HepG2 (cell line): ENCODE results near the gene IFI35. TPM values are rescaled to one million over a fixed set of nuclear protein-coding genes. Genes with fewer than 3 reads are reported as not detected.

ENCODE experiments used
- ARID3A ChIP-seq: IDR thresholded peaks from 2 replicates; pipeline ENCODE4 v1.6.1; 2012; ENCODE audit warnings: low read depth, low read length, improper control_type of control experiment
- BCL6 ChIP-seq: IDR thresholded peaks from 2 replicates; pipeline ENCODE4 v1.6.1; 2016; ENCODE audit warnings: missing genetic modification reagents, missing compliant biosample characterization
- CBX5 ChIP-seq: sonication (generic); formaldehyde crosslinking; IDR thresholded peaks from 2 replicates; pipeline ENCODE4 v1.4.0; 2020; ENCODE audit warnings: missing genetic modification reagents, borderline replicate concordance
- CREB1 ChIP-seq, 2 experiments: fragments of 450-650 bp in 1 of 2; IDR thresholded peaks; 2 replicates each; pipeline ENCODE4 v1.6.1; 2016 to 2017; ENCODE audit warnings: control low read depth in 1 of 2, mild to moderate bottlenecking in 1 of 2, missing compliant biosample characterization in 1 of 2, missing genetic modification characterization in 1 of 2
- FOXA1 ChIP-seq, 2 experiments: fragments of 450-650 bp in 1 of 2; sonication (generic) in 1 of 2; formaldehyde crosslinking in 1 of 2; IDR thresholded peaks; 2 replicates each; pipeline versions ENCODE4 v1.4.0 to v1.6.1; 2016 to 2020; ENCODE audit warnings: missing genetic modification reagents in 1 of 2
- MXI1 ChIP-seq: IDR thresholded peaks from 3 replicates; pipeline ENCODE4 v1.6.1; 2012; ENCODE audit warnings: low read depth, low read length, inconsistent platforms, borderline replicate concordance
- RAD51 ChIP-seq: fragments of 450-650 bp; IDR thresholded peaks from 2 replicates; pipeline ENCODE4 v1.6.1; 2016; ENCODE audit warnings: borderline replicate concordance
- RFX3 ChIP-seq: IDR thresholded peaks from 2 replicates; pipeline ENCODE4 v1.6.1; 2016; ENCODE audit warnings: missing biosample characterization, missing genetic modification reagents
- SOX6 ChIP-seq, 2 experiments: fragments of 450-650 bp in 1 of 2; sonication (generic) in 1 of 2; formaldehyde crosslinking in 1 of 2; IDR thresholded peaks; 2 replicates each; pipeline versions ENCODE4 v1.4.0 to v1.6.1; 2017 to 2020; ENCODE audit warnings: antibody characterized with exemption in 1 of 2, mild to moderate bottlenecking in 1 of 2, missing genetic modification reagents in 1 of 2
- SRY ChIP-seq: sonication (generic); formaldehyde crosslinking; IDR thresholded peaks from 2 replicates; pipeline ENCODE4 v1.8.0; 2022; ENCODE audit warnings: mild to moderate bottlenecking, missing genetic modification reagents
- SUZ12 ChIP-seq: fragments of 150-350 bp; IDR thresholded peaks from 2 replicates; pipeline ENCODE4 v1.6.1; 2014; ENCODE audit warnings: low read depth, low read length
- TAF1 ChIP-seq: sonication (generic); formaldehyde crosslinking; IDR thresholded peaks from 2 replicates; pipeline ENCODE4 v1.4.0; 2020; ENCODE audit warnings: missing genetic modification reagents
- TFAP4 ChIP-seq: sonication (generic); IDR thresholded peaks from 2 replicates; pipeline ENCODE4 v1.6.1; 2016; ENCODE audit warnings: low read depth, borderline replicate concordance
- ZBTB8A ChIP-seq: sonication (generic); formaldehyde crosslinking; IDR thresholded peaks from 2 replicates; pipeline ENCODE4 v1.4.0; 2020; ENCODE audit warnings: mild to moderate bottlenecking, low read depth, missing genetic modification reagents, borderline replicate concordance
- ZNF790 ChIP-seq: sonication (generic); formaldehyde crosslinking; IDR thresholded peaks from 2 replicates; pipeline ENCODE4 v1.8.0; 2022; ENCODE audit warnings: missing genetic modification reagents, mild to moderate bottlenecking, borderline replicate concordance
- polyA plus RNA-seq, 8 experiments: library from polyadenylated mRNA; depleted of rRNA in 3 of 8; stranded (reverse) in 7 of 8; unstranded in 1 of 8; fragments of >200 nt; fragmentation: Illumina TruSeq in 4 of 8; extraction: Trizol in 4 of 8; gene quantifications; 2 replicates each; pipeline versions ENCODE4 v1.2.1 to v1.2.3, GENCODE V29; 2011 to 2016; ENCODE audit warnings: low read depth in 4 of 8, missing spikeins in 1 of 8, mixed read lengths in 1 of 8; ENCODE audit not compliant: insufficient read depth in 1 of 8
- total RNA-seq, 5 experiments: library from RNA; depleted of rRNA; stranded (reverse); fragments of >200 nt; fragmentation: Illumina TruSeq; extraction: Trizol; gene quantifications; 2 replicates each; pipeline ENCODE4 v1.2.3, GENCODE V29; 2016; ENCODE audit warnings: low read depth in 1 of 5
- TF ChIP-seq, protein P1 (sequence below): sonication (generic); formaldehyde crosslinking; IDR thresholded peaks from 2 replicates; pipeline ENCODE4 v1.5.0; 2020; ENCODE audit warnings: mild to moderate bottlenecking, missing genetic modification reagents
- TF ChIP-seq, protein P2 (sequence below): IDR thresholded peaks from 2 replicates; pipeline ENCODE4 v1.6.1; 2016
- TF ChIP-seq, protein P3 (sequence below): IDR thresholded peaks from 2 replicates; pipeline ENCODE4 v1.6.1; 2016; ENCODE audit warnings: low read depth, control low read depth

IFI35 gene
- total and polyA plus RNA-seq, 2 of the 13 experiments (the other 11 are each of a cell fraction or from before 2014, with no cell fraction given): 28.9 to 38.1 TPM

DNA sequence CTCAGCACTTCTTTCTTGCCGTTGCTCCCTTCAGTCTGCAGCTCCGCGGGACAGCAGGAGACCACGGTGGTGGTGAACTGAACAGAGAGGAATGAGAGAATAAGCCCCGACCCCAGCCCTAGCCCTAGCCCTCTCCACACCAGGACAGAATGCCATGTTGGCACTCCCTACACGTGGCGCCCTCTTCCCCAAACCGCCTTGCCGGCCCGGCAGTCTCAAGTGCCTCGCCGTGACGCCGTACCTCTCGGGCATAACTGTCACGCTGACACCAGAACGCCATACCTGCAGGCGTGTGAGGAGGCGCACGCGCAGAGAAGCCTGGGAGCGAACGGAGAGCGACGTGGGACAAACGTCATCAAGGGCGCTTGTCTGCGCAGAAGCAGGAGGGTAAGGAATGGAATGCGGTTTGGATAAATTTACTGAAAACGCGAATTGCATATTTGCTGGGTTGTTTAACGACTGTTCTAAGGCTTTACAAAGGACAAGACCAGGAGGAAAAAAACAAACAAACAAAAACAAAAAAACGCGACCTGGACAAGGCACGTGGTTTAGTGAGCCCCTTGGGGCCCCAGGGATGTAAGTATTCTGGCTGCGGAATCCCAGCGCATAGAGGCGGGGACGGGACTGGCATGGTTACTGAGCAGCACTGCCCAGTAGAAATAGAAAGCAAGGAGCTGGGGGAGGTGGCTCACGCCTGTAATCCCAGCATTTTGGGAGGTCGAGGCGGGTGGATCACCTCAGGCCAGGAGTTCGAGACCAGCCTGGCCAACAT lies 42.2 kb upstream of the IFI35 start, which contains the start of gene AARSD1 (continued):
- TF ChIP-seq ARID3A: no peak
- no peak for TF ChIP-seq TFAP4
- TF ChIP-seq ZBTB8A: no peak
- TF ChIP-seq BCL6 (CRISPR knock-in tag): peak; percentile 20; the same call in 1 of the 2 replicates
- TF ChIP-seq MXI1: peak; percentile 71; the same call in 1 of the 3 replicates
- peak; percentile 89 for TF ChIP-seq CREB1 (IDR thresholded peaks at IDR 0.05)
- TF ChIP-seq CREB1 (CRISPR knock-in tag; IDR thresholded peaks at IDR 0.05): peak; percentile 91
- no peak for TF ChIP-seq SUZ12
- TF ChIP-seq, protein P1, sequence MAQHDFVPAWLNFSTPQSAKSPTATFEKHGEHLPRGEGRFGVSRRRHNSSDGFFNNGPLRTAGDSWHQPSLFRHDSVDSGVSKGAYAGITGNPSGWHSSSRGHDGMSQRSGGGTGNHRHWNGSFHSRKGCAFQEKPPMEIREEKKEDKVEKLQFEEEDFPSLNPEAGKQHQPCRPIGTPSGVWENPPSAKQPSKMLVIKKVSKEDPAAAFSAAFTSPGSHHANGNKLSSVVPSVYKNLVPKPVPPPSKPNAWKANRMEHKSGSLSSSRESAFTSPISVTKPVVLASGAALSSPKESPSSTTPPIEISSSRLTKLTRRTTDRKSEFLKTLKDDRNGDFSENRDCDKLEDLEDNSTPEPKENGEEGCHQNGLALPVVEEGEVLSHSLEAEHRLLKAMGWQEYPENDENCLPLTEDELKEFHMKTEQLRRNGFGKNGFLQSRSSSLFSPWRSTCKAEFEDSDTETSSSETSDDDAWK (CRISPR knock-in tag): no peak
- no peak for TF ChIP-seq ZNF790
- TF ChIP-seq TAF1: peak; percentile 60
- TF ChIP-seq, protein P2, sequence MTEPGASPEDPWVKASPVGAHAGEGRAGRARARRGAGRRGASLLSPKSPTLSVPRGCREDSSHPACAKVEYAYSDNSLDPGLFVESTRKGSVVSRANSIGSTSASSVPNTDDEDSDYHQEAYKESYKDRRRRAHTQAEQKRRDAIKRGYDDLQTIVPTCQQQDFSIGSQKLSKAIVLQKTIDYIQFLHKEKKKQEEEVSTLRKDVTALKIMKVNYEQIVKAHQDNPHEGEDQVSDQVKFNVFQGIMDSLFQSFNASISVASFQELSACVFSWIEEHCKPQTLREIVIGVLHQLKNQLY (CRISPR knock-in tag): 0 out of 2 replicates have a peak, but pooled peaks have one; percentile 12
- no peak for TF ChIP-seq SOX6 (IDR thresholded peaks at IDR 0.05)
- no peak for TF ChIP-seq SOX6 (CRISPR knock-in tag; IDR thresholded peaks at IDR 0.05)
- no peak for TF ChIP-seq FOXA1 (IDR thresholded peaks at IDR 0.05)
- TF ChIP-seq FOXA1 (CRISPR knock-in tag; IDR thresholded peaks at IDR 0.05): 0 out of 2 replicates have a peak, but pooled peaks have one; percentile 11
- 0 out of 2 replicates have a peak, but pooled peaks have one; percentile 64 for TF ChIP-seq SRY (CRISPR knock-in tag)
- no peak for TF ChIP-seq RFX3 (CRISPR knock-in tag)
- peak; percentile 55; the same call in 1 of the 2 replicates for TF ChIP-seq CBX5
- TF ChIP-seq, protein P3, sequence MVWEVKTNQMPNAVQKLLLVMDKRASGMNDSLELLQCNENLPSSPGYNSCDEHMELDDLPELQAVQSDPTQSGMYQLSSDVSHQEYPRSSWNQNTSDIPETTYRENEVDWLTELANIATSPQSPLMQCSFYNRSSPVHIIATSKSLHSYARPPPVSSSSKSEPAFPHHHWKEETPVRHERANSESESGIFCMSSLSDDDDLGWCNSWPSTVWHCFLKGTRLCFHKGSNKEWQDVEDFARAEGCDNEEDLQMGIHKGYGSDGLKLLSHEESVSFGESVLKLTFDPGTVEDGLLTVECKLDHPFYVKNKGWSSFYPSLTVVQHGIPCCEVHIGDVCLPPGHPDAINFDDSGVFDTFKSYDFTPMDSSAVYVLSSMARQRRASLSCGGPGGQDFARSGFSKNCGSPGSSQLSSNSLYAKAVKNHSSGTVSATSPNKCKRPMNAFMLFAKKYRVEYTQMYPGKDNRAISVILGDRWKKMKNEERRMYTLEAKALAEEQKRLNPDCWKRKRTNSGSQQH: no peak
- TF ChIP-seq RAD51: no peak
